Left ventricle myocardium inferior (tissue), 1 donor: ENCODE results near the gene GSG1L2. TPM values are rescaled to one million over a fixed set of nuclear protein-coding genes. Genes with fewer than 3 reads are reported as not detected.
A peak's percentile ranks its signal among the peaks of the same experiment; 100 is the strongest.

ENCODE experiments used
- DNase-seq: peaks from one replicate; pipeline ENCODE4 v3.0.0-alpha.2; 2020
- H3K27ac ChIP-seq: fragments of 200-600 bp; replicated peaks from 2 replicates; pipeline ENCODE4 v1.8.0; 2021
- H3K27me3 ChIP-seq: fragments of 200-600 bp; 2 replicates; pipeline ENCODE4 v1.8.0; 2021; ENCODE audit warnings: low read depth
- H3K36me3 ChIP-seq: fragments of 200-600 bp; 2 replicates; pipeline ENCODE4 v1.8.0; 2021
- H3K4me1 ChIP-seq: fragments of 200-600 bp; 2 replicates; pipeline ENCODE4 v1.8.0; 2021
- H3K4me3 ChIP-seq: fragments of 200-600 bp; 2 replicates; pipeline ENCODE4 v1.8.0; 2021; ENCODE audit warnings: mild to moderate bottlenecking, moderate library complexity
- H3K9me3 ChIP-seq: fragments of 200-600 bp; replicated peaks from 2 replicates; pipeline ENCODE4 v1.8.0; 2021
- CTCF ChIP-seq: fragments of 200-600 bp; IDR thresholded peaks from 2 replicates; pipeline ENCODE4 v1.8.0; 2021; ENCODE audit warnings: antibody characterized with exemption, mild to moderate bottlenecking, borderline replicate concordance
- intact Hi-C: fragments of 100-400 bp; cut with micrococcal nuclease; formaldehyde crosslinking; loops from one replicate; pipeline ENCODE4 v1.11.0; 2022
- total RNA-seq: library from RNA; stranded (reverse); fragmentation: NEBNext Ultra II Directional; extraction: Animal tissue kit (Norgen Biotek cat#: 25700); gene quantifications from one replicate; pipeline ENCODE4 v1.2.1, GENCODE V29; 2021
- donor health status: DM: no; HTN: yes; CAD: no; lungs with severe emphysema.

Gene GSG1L2
- total RNA-seq, 1 donor from 2014 or later = not detected

GRCh38 chr17:9859781-9860180 lies 37.9 kb upstream of the GSG1L2 start:
- H3K27me3 ChIP-seq = no peaks in the 10 kb centered on the region
- H3K36me3 ChIP-seq = no peaks in the 10 kb centered on the region
- peaks cover 38% of the 10 kb centered on the region for H3K9me3 ChIP-seq
- no peak for TF ChIP-seq CTCF
- no peaks in the 10 kb centered on the region for H3K4me1 ChIP-seq
- DNase-seq = no peak
- intact Hi-C loops = no loop called here
- H3K4me3 ChIP-seq = no peak overlapping the region
- no peak overlapping the region for H3K27ac ChIP-seq

- no peaks in the 10 kb centered on the region for H3K36me3 ChIP-seq
- DNase-seq = no peak
- intact Hi-C loops = no loop called here
- H3K4me1 ChIP-seq = no peaks in the 10 kb centered on the region
- no peak overlapping the region for H3K27ac ChIP-seq
- no peaks in the 10 kb centered on the region for H3K27me3 ChIP-seq
- TF ChIP-seq CTCF = no peak
- peaks cover 18% of the 10 kb centered on the region for H3K9me3 ChIP-seq
- H3K4me3 ChIP-seq = no peak overlapping the region
Measured at GRCh38 chr17:9855036-9855435, 33.2 kb upstream of the GSG1L2 start.

- DNase-seq = no peak
- peaks cover 16% of the 10 kb centered on the region for H3K9me3 ChIP-seq
- intact Hi-C loops = no loop called here
- no peaks in the 10 kb centered on the region for H3K36me3 ChIP-seq
- H3K4me3 ChIP-seq = no peak overlapping the region
- no peaks in the 10 kb centered on the region for H3K4me1 ChIP-seq
- no peak overlapping the region for H3K27ac ChIP-seq
- H3K27me3 ChIP-seq = no peaks in the 10 kb centered on the region
- no peak for TF ChIP-seq CTCF
Measured at GRCh38 chr17:9854255-9854654, 32.4 kb upstream of the GSG1L2 start.

GRCh38 chr17:9850151-9850550 lies 28.3 kb upstream of the GSG1L2 start:
- Histone ChIP-seq H3K4me1 (no peaks in the 10 kb centered on the region), H3K36me3 (no peaks in the 10 kb centered on the region), H3K9me3 (no peaks in the 10 kb centered on the region), H3K27ac (no peak overlapping the region), H3K4me3 (no peak overlapping the region), H3K27me3 (no peaks in the 10 kb centered on the region)
- DNase-seq = no peak
- intact Hi-C loops = no loop called here
- no peak for TF ChIP-seq CTCF

- Histone ChIP-seq H3K27me3 (no peaks in the 10 kb centered on the region), H3K9me3 (no peaks in the 10 kb centered on the region), H3K4me1 (peaks cover 28% of the 10 kb centered on the region), H3K4me3 (no peak overlapping the region), H3K27ac (no peak overlapping the region), H3K36me3 (no peaks in the 10 kb centered on the region)
- DNase-seq = no peak
- TF ChIP-seq CTCF = no peak
- intact Hi-C loops = no loop called here
Measured at GRCh38 chr17:9845306-9845705, 23.4 kb upstream of the GSG1L2 start.

- Histone ChIP-seq H3K4me1 (peaks cover 28% of the 10 kb centered on the region), H3K36me3 (no peaks in the 10 kb centered on the region), H3K27ac (peak overlapping the region; percentile 30), H3K4me3 (no peak overlapping the region), H3K9me3 (no peaks in the 10 kb centered on the region), H3K27me3 (no peaks in the 10 kb centered on the region)
- no peak for DNase-seq
- intact Hi-C loops = no loop called here
- no peak for TF ChIP-seq CTCF
Measured at GRCh38 chr17:9844153-9844552, 22.3 kb upstream of the GSG1L2 start.
